H1 (cell line): ENCODE measurements around the gene CCDC86. TPM values are rescaled to one million over a fixed set of nuclear protein-coding genes. Genes with fewer than 3 reads are reported as not detected.

ENCODE experiments used
- CHD2 ChIP-seq: IDR thresholded peaks from 2 replicates; pipeline ENCODE4 v1.6.1; 2012; ENCODE audit warnings: low read length, improper control_type of control experiment
- E2F6 ChIP-seq: IDR thresholded peaks from 2 replicates; pipeline ENCODE4 v1.6.1; 2012; ENCODE audit warnings: inconsistent platforms
- FOSL1 ChIP-seq: IDR thresholded peaks from 2 replicates; pipeline ENCODE4 v1.6.1; 2011; ENCODE audit warnings: mild to moderate bottlenecking, low read depth, low read length, moderate library complexity; ENCODE audit not compliant: insufficient read depth
- KDM4A ChIP-seq: IDR thresholded peaks from one replicate; pipeline ENCODE4 v1.7.1; 2012; ENCODE audit warnings: low read depth, mild to moderate bottlenecking, moderate library complexity, low read length, inconsistent platforms; ENCODE audit not compliant: severe bottlenecking
- POLR2A ChIP-seq, 2 experiments: IDR thresholded peaks; 1 replicate in 1 of 2; 2 replicates in 1 of 2; pipeline ENCODE4 v1.6.1; 2011; ENCODE audit warnings: low read depth in 2 of 2, low read length in 2 of 2, mild to moderate bottlenecking in 2 of 2; ENCODE audit errors: control extremely low read depth in 1 of 2
- RAD21 ChIP-seq, 2 experiments: IDR thresholded peaks in 1 of 2; conservative IDR thresholded peaks in 1 of 2; 2 replicates each; pipeline ENCODE4 v1.6.1; 2011; ENCODE audit warnings: low read depth in 2 of 2, low read length in 2 of 2, improper control_type of control experiment in 1 of 2, inconsistent platforms in 1 of 2, mild to moderate bottlenecking in 1 of 2, moderate library complexity in 1 of 2
- YY1 ChIP-seq: IDR thresholded peaks from 2 replicates; pipeline ENCODE4 v1.6.1; 2011; ENCODE audit warnings: low read depth, mild to moderate bottlenecking, low read length
- polyA plus RNA-seq, 7 experiments: library from polyadenylated mRNA; depleted of rRNA in 3 of 7; stranded (reverse) in 5 of 7; unstranded in 2 of 7; fragments of >200 nt in 5 of 7; fragments of 200-250 nt in 2 of 7; gene quantifications; 1 replicate in 5 of 7; 2 replicates in 1 of 7; 4 replicates in 1 of 7; pipeline versions ENCODE4 v1.2.1 to v1.2.3, GENCODE V29; 2011 to 2013; ENCODE audit warnings: missing spikeins in 2 of 7, mixed read lengths in 2 of 7
- total RNA-seq: library from RNA; stranded (reverse); fragmentation: NEBNext Ultra II Directional; extraction: Animal tissue kit (Norgen Biotek cat#: 25700); gene quantifications from 2 replicates; pipeline ENCODE4 v1.2.1, GENCODE V29; 2021

CCDC86 gene
- total and polyA plus RNA-seq, 2 of the 8 experiments (the other 6 are each of a cell fraction or from before 2014, with no cell fraction given), result 37.7 to 76.4 TPM

DNA sequence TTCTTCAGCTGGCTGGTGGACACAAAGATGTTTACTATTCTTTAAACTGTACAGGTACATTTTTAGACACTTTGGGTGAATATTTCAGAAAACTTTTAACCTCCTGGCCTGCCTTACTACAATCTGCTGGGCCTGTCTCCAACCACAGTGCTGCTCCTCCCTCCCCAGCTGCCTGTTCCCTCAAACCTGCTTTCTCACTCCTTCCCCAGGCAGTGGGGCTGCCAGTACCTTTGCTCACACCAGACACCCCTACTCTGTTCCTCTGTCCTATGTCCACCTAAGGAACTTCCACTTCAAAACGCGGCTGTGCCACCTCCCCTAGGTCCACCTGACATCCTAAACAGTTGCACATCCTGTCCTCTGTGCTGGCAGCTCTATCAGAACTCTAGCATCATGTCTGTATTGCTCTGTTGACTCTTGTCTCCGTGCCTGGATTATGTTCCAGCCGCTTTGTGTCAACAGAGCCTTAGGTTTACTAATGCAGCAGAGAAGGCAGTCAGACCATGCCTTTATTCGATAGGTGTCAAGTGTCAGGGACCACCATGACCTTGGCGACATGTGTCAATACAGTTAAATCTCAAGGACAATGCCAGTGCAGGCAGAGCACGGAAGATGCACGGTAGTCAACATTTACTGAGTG, 38.9 kb downstream of the CCDC86 start (continued):
- no peak for TF ChIP-seq E2F6
- TF ChIP-seq FOSL1, result no peak
- no peak for TF ChIP-seq CHD2
- TF ChIP-seq KDM4A, result no peak
- TF ChIP-seq RAD21 (IDR thresholded peaks at IDR 0.05 in 1 of 2, conservative IDR thresholded peaks at IDR 0.05 in 1 of 2; ENCODE audit: low read depth in 2 of 2, low read length in 2 of 2), result no peak
- no peak for TF ChIP-seq POLR2A (IDR thresholded peaks at IDR 0.05; ENCODE audit: control extremely low read depth in 1 of 2, low read depth in 2 of 2, low read length in 2 of 2)
- no peak for TF ChIP-seq YY1
